ENCODE data around the gene ITCH. TPM values are rescaled to one million over a fixed set of nuclear protein-coding genes. Genes with fewer than 3 reads are reported as not detected.
"Not testable (repeated sequence)": the region's sequence is repeated elsewhere in the genome, so short reads cannot be mapped to it uniquely, and the experiment has no call there.

ITCH gene
- total RNA-seq, 1 experiment from 2014 or later: 54.8 TPM

- Histone ChIP-seq H3K36me3 (ENCODE audit: insufficient read depth, low read length) (no peaks in the 10 kb centered on the region), H3K4me3 (ENCODE audit: low read length) (peak overlapping the region; percentile 59), H2AFZ (ENCODE audit: low read length) (peak overlapping the region; percentile 73; the same call in 1 of the 2 replicates), H3K9ac (ENCODE audit: low read length) (peak overlapping the region; percentile 64), H3K79me2 (ENCODE audit: low read length) (no peaks in the 10 kb centered on the region), H3K27me3 (ENCODE audit: low read length) (no peaks in the 10 kb centered on the region), H3K4me2 (ENCODE audit: low read depth, low read length, poor library complexity, severe bottlenecking) (peak overlapping the region; percentile 72), H4K20me1 (ENCODE audit: insufficient read depth, low read depth, low read length) (no peaks in the 10 kb centered on the region), H3K27ac (ENCODE audit: low read length) (peak overlapping the region; percentile 48; the same call in 1 of the 2 replicates), H3K9me3 (ENCODE audit: low read length) (no peaks in the 10 kb centered on the region), H3K9me2 (replicated peaks; ENCODE audit: insufficient read depth, low read length) (no peaks in the 10 kb centered on the region), H3K4me1 (ENCODE audit: low read length) (peaks cover 25% of the 10 kb centered on the region)
- peak; percentile 84 for DNase-seq
These were observed 24.9 kb upstream of the ITCH start for GRCh38 chr20:34337982-34338726.

DNA sequence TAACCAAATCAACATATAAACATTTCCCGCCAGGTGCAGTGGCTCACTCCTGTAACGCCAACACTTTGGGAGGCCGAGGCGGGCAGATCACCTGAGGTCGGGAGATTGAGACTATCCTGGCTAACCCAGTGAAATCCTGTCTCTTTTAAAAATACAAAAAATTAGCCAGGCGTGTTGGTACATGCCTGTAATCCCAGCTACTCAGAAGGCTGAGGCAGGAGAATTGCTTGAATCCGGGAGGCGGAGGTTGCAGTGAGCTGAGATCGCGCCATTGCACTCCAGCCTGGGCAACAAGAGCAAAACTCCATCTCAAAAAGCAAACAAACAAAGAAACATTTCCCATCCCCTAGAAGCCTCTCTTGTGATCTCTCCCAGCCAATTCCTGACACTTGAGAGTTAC lies 22.3 kb upstream of the ITCH start:
- not testable (repeated sequence) for H3K27me3 ChIP-seq (ENCODE audit: low read length); H3K4me3 ChIP-seq (ENCODE audit: low read length); H4K20me1 ChIP-seq (ENCODE audit: insufficient read depth, low read depth, low read length); DNase-seq; H3K36me3 ChIP-seq (ENCODE audit: insufficient read depth, low read length); H3K9me2 ChIP-seq (replicated peaks; ENCODE audit: insufficient read depth, low read length); H3K79me2 ChIP-seq (ENCODE audit: low read length); H3K9ac ChIP-seq (ENCODE audit: low read length); H2AFZ ChIP-seq (ENCODE audit: low read length); H3K27ac ChIP-seq (ENCODE audit: low read length); H3K4me2 ChIP-seq (ENCODE audit: low read depth, low read length, poor library complexity, severe bottlenecking); H3K9me3 ChIP-seq (ENCODE audit: low read length)
- peaks cover 25% of the 10 kb centered on the region for H3K4me1 ChIP-seq (ENCODE audit: low read length)

- not testable (repeated sequence) for H4K20me1 ChIP-seq (ENCODE audit: insufficient read depth, low read depth, low read length); H3K4me3 ChIP-seq (ENCODE audit: low read length); H3K79me2 ChIP-seq (ENCODE audit: low read length); H3K36me3 ChIP-seq (ENCODE audit: insufficient read depth, low read length); H2AFZ ChIP-seq (ENCODE audit: low read length); H3K9me3 ChIP-seq (ENCODE audit: low read length); H3K9ac ChIP-seq (ENCODE audit: low read length); H3K27me3 ChIP-seq (ENCODE audit: low read length); H3K4me2 ChIP-seq (ENCODE audit: low read depth, low read length, poor library complexity, severe bottlenecking); H3K9me2 ChIP-seq (replicated peaks; ENCODE audit: insufficient read depth, low read length); H3K27ac ChIP-seq (ENCODE audit: low read length); DNase-seq
- peaks cover 25% of the 10 kb centered on the region for H3K4me1 ChIP-seq (ENCODE audit: low read length)
These were observed 21.9 kb upstream of the ITCH start for GRCh38 chr20:34341199-34341598.

- no peaks in the 10 kb centered on the region for H3K9me2 ChIP-seq (replicated peaks; ENCODE audit: insufficient read depth, low read length)
- H3K27me3 ChIP-seq (ENCODE audit: low read length): no peaks in the 10 kb centered on the region
- H3K9me3 ChIP-seq (ENCODE audit: low read length): no peaks in the 10 kb centered on the region
- no peak for DNase-seq
- H3K4me2 ChIP-seq (ENCODE audit: low read depth, low read length, poor library complexity, severe bottlenecking): no peak overlapping the region
- H3K36me3 ChIP-seq (ENCODE audit: insufficient read depth, low read length): no peaks in the 10 kb centered on the region
- H3K79me2 ChIP-seq (ENCODE audit: low read length): no peaks in the 10 kb centered on the region
- no peak overlapping the region for H3K4me3 ChIP-seq (ENCODE audit: low read length)
- H4K20me1 ChIP-seq (ENCODE audit: insufficient read depth, low read depth, low read length): no peaks in the 10 kb centered on the region
- H2AFZ ChIP-seq (ENCODE audit: low read length): no peak overlapping the region
- no peak overlapping the region for H3K9ac ChIP-seq (ENCODE audit: low read length)
- no peak overlapping the region for H3K27ac ChIP-seq (ENCODE audit: low read length)
- peaks cover 7% of the 10 kb centered on the region for H3K4me1 ChIP-seq (ENCODE audit: low read length)
These were observed 19.4 kb upstream of the ITCH start for GRCh38 chr20:34343458-34344211.

GRCh38 chr20:34344238-34344637 lies 18.8 kb upstream of the ITCH start:
- H3K27me3 ChIP-seq (ENCODE audit: low read length): no peaks in the 10 kb centered on the region
- H3K4me1 ChIP-seq (ENCODE audit: low read length): peaks cover 5% of the 10 kb centered on the region
- no peaks in the 10 kb centered on the region for H3K36me3 ChIP-seq (ENCODE audit: insufficient read depth, low read length)
- no peak overlapping the region for H3K4me2 ChIP-seq (ENCODE audit: low read depth, low read length, poor library complexity, severe bottlenecking)
- no peak overlapping the region for H3K27ac ChIP-seq (ENCODE audit: low read length)
- no peaks in the 10 kb centered on the region for H3K9me3 ChIP-seq (ENCODE audit: low read length)
- DNase-seq: no peak
- no peaks in the 10 kb centered on the region for H3K79me2 ChIP-seq (ENCODE audit: low read length)
- H3K9ac ChIP-seq (ENCODE audit: low read length): no peak overlapping the region
- H3K4me3 ChIP-seq (ENCODE audit: low read length): no peak overlapping the region
- H2AFZ ChIP-seq (ENCODE audit: low read length): no peak overlapping the region
- H4K20me1 ChIP-seq (ENCODE audit: insufficient read depth, low read depth, low read length): no peaks in the 10 kb centered on the region
- H3K9me2 ChIP-seq (replicated peaks; ENCODE audit: insufficient read depth, low read length): no peaks in the 10 kb centered on the region

DNA sequence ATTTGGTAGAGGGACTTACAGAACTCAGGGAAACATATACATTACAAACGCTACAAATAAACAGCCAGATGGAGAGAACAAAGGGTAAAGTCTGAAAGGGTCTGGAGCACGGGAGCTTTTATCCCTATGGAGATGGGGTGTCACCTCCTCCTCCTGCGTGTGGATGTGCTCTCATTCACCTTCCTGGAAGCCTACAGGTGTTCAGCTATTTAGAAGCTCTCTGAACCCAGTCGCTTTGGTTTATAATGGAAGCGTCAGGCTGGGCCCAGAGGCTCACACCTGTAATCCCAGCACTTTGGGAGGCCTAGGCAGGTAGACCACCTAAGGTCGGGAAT lies 17.7 kb upstream of the ITCH start:
- H3K79me2 ChIP-seq (ENCODE audit: low read length): no peaks in the 10 kb centered on the region

GRCh38 chr20:34345839-34346532 lies 17.1 kb upstream of the ITCH start:
- not testable (repeated sequence) for H3K9ac ChIP-seq (ENCODE audit: low read length); H3K27ac ChIP-seq (ENCODE audit: low read length); H4K20me1 ChIP-seq (ENCODE audit: insufficient read depth, low read depth, low read length); H2AFZ ChIP-seq (ENCODE audit: low read length); H3K27me3 ChIP-seq (ENCODE audit: low read length); H3K4me2 ChIP-seq (ENCODE audit: low read depth, low read length, poor library complexity, severe bottlenecking); H3K4me3 ChIP-seq (ENCODE audit: low read length); H3K4me1 ChIP-seq (ENCODE audit: low read length); H3K36me3 ChIP-seq (ENCODE audit: insufficient read depth, low read length); H3K9me3 ChIP-seq (ENCODE audit: low read length); H3K9me2 ChIP-seq (replicated peaks; ENCODE audit: insufficient read depth, low read length); H3K79me2 ChIP-seq (ENCODE audit: low read length); DNase-seq

More for the DNA sequence above, 17.7 kb upstream of the ITCH start:
- no peak overlapping the region for H3K27ac ChIP-seq (ENCODE audit: low read length)
- DNase-seq: no peak
- H3K4me1 ChIP-seq (ENCODE audit: low read length): no peaks in the 10 kb centered on the region
- no peak overlapping the region for H3K4me3 ChIP-seq (ENCODE audit: low read length)
- no peak overlapping the region for H2AFZ ChIP-seq (ENCODE audit: low read length)
- no peaks in the 10 kb centered on the region for H3K9me3 ChIP-seq (ENCODE audit: low read length)
- H4K20me1 ChIP-seq (ENCODE audit: insufficient read depth, low read depth, low read length): no peaks in the 10 kb centered on the region
- no peaks in the 10 kb centered on the region for H3K27me3 ChIP-seq (ENCODE audit: low read length)
- no peak overlapping the region for H3K4me2 ChIP-seq (ENCODE audit: low read depth, low read length, poor library complexity, severe bottlenecking)
- no peaks in the 10 kb centered on the region for H3K36me3 ChIP-seq (ENCODE audit: insufficient read depth, low read length)
- no peaks in the 10 kb centered on the region for H3K9me2 ChIP-seq (replicated peaks; ENCODE audit: insufficient read depth, low read length)
- H3K9ac ChIP-seq (ENCODE audit: low read length): no peak overlapping the region

DNA sequence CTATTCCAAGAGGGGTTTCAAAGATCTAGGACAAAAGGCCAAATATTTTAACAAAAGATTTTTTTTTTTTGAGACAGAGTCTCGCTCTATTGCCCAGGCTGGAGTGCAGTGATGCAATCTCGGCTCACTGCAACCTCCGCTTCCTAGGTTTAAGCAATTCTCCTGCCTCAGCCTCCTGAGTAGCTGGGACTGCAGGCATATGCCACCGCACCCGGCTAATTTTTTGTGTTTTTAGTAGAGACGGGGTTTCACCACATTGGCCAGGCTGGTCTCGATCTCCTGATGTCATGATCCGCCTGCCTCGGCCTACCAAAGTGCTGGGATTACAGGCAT lies 16.6 kb upstream of the ITCH start:
- H3K9ac ChIP-seq (ENCODE audit: low read length); H3K27me3 ChIP-seq (ENCODE audit: low read length); H3K9me2 ChIP-seq (replicated peaks; ENCODE audit: insufficient read depth, low read length): not testable (repeated sequence)

More for the DNA sequence above, 16.6 kb upstream of the ITCH start:
- H3K36me3 ChIP-seq (ENCODE audit: insufficient read depth, low read length); H2AFZ ChIP-seq (ENCODE audit: low read length); H3K4me3 ChIP-seq (ENCODE audit: low read length); H3K4me1 ChIP-seq (ENCODE audit: low read length); H3K9me3 ChIP-seq (ENCODE audit: low read length); DNase-seq; H3K79me2 ChIP-seq (ENCODE audit: low read length); H4K20me1 ChIP-seq (ENCODE audit: insufficient read depth, low read depth, low read length); H3K27ac ChIP-seq (ENCODE audit: low read length); H3K4me2 ChIP-seq (ENCODE audit: low read depth, low read length, poor library complexity, severe bottlenecking): not testable (repeated sequence)

Measured in Karpas-422 (cell line).